Fibroblast of peridontal ligament (primary cell): Measurements from ENCODE around the gene BEND5.

ENCODE experiments used
- DNase-seq: peaks from one replicate; pipeline ENCODE4 v3.0.0-alpha.2; 2010; ENCODE audit errors: extremely low read depth

BEND5 gene

DNA sequence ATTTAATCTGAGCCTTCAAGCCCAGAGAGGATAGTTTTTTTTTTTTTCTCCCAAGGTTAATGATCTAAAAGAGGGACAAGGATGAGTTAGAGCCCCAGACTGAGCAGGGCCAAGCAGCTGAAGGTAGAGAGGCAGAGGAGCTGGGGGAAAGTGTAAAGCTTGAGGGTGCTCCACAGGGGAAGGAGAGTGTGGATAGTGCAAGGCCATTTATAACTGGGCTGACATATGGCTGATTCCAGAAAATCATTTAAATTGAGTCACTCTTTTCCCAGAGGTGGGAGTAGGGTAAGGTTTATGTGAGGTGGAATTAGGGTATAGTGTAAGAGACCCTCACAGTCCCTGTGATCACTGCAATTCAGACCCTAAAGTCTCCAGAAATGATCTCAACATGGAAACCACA lies 55.8 kb downstream of the BEND5 start:
- DNase-seq = no peak

GRCh38 chr1:48718705-48719104 lies 58.0 kb downstream of the BEND5 start:
- DNase-seq = no peak

- DNase-seq = no peak
Observed at GRCh38 chr1:48718116-48718630, 58.5 kb downstream of the BEND5 start.

GRCh38 chr1:48717082-48717481 lies 59.6 kb downstream of the BEND5 start:
- DNase-seq = no peak

- no peak for DNase-seq
Observed at GRCh38 chr1:48715921-48716320, 60.8 kb downstream of the BEND5 start.

- no peak for DNase-seq
Observed at GRCh38 chr1:48710915-48711314, 65.8 kb downstream of the BEND5 start.

- no peak for DNase-seq
Observed at GRCh38 chr1:48710318-48710717, 66.4 kb downstream of the BEND5 start.

GRCh38 chr1:48704736-48705135 lies 72.0 kb downstream of the BEND5 start:
- no peak for DNase-seq

DNA sequence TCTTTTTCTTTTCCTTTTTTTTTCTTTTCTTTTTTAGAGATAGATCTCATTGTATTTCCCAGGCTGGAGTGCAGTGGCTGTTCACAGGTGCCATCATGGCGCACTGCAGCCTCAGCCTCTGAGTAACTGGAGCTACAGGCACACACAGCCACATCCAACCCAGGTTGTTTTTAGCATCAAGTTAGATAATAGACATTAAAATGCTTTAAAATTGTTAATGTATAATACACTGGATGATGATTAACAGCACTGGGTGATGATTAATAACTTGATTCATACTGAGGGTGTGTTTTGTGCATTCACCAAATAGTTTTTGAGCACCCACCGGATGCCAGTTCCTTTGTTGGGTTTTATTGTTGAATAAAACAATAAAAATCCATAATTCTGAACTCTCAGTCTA lies 75.2 kb downstream of the BEND5 start:
- DNase-seq = no peak

DNA sequence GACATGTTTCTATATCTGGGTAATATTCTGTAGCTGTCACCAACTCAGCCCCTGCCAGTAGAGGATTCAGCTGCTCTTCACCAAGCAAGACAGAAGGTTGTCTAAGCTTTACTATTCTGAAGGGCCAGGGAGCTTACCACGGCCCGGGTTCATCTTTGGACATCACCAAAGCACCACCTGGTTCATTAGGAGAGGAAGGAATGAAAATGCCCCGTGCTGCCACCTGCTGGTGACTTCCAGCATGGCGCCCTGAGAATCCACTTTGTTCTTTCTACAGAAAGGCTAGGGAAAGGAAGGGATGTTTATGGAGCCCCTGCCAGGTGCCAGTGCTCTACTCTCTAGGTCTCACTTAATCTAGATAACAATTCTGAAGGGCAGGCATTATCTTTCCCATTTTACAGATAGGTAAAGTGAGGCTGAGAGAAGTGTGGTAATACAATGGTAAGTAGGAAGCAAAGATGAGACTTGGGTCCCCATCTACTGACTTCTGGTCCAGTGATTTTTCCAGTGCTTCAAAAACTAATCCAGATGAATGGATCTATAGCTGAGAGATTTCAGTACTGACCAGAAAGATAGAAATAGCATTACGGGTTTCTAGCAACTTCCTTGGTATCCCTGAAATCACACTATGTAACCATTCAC lies 79.5 kb downstream of the BEND5 start:
- peak; percentile 19 for DNase-seq

GRCh38 chr1:48695161-48695560 lies 81.5 kb downstream of the BEND5 start:
- DNase-seq = no peak

GRCh38 chr1:48693674-48694320 lies 82.9 kb downstream of the BEND5 start:
- no peak for DNase-seq

DNA sequence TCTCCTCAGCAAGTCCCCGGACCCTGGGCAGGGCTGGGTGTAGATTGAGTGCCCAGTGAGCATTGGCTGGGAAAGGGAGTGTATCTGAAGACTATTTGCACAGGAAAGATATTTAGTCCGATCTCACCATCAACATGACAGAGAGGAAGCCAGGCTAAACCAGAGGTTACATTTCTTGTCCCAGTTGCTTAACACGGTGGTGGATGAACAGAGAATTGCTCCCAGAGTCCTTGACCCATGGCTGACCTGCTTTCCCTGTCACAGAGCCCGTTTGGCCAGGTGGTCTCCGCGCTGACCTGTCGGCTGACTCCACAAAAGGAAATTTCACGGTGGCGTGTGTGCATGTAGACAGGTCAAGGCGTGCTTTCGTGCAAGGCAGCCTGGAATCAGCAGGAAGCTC lies 83.5 kb downstream of the BEND5 start:
- no peak for DNase-seq

DNA sequence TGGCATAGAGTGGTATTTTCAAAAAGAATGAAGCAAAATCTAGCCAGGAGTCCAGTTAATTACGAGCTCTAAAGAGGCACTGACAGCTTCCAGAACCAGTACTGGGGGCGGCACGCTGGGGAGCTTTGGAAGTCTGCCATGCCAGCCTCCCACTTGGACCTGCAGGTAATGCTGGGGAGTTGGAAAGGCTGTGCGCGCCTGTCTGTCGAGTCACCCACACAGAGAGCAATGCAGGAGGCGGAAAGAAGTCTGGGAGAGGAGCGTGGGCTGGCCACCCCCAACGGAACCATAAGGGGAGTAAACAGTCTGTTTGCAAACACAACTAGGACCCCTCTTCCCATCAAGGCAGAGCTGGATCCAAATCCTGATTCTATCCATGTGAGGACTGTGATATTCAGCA lies 84.5 kb downstream of the BEND5 start:
- no peak for DNase-seq

GRCh38 chr1:48691429-48692001 lies 85.2 kb downstream of the BEND5 start:
- no peak for DNase-seq

DNA sequence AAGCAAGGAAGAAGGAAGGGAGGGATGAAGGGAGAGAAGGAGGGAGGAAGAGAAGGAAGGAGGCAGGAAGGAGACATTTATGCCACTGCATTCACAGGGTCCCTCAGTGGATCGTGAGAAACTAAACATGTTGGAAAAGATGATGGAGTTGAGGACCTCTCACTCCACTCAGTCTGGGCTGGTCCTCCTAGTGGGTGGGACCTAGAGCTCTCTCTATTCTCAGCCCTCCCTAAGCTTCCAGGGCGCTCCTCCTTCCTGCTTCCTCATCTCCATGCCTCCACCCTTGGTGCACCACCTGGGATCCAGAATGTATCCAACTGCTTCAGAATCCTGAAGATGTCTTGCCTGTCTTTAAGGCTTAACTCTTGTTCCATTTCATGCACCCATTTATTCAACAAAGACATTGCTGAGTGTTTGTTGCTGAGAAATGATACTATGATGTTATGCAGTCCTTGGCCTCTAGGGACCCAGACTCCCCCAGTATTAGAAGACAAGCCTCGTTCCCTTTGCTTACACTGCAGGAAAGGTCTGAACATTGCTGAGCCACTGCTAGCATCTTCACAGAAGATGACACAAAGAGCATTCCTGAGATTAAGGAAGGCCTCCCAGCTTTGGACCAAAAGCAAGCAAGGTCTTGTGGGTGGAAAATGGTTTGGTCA lies 88.5 kb downstream of the BEND5 start:
- DNase-seq = no peak

- no peak for DNase-seq
Observed at GRCh38 chr1:48687282-48688045, 89.2 kb downstream of the BEND5 start.

GRCh38 chr1:48686159-48686558 lies 90.5 kb downstream of the BEND5 start:
- no peak for DNase-seq

DNA sequence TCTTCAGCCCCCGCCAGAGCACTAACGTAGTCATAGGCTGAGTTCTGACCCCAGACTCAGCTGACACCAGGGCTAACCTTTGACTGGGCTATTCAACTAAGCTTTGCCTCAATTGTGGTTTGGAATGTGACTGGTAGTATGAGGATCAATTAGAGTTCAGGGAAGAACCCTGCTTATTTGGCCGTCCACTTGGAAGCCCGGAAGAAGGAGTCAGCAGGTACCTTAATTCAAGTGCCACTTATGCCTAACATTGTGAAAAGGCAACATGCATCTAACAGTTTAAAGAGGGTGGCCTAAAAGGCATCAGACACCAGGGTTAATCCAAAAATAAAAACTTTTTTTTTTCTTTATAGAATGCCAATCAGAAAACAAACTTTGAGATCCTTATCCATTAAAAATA lies 92.3 kb downstream of the BEND5 start:
- no peak for DNase-seq

GRCh38 chr1:48683839-48684238 lies 92.9 kb downstream of the BEND5 start:
- no peak for DNase-seq

DNA sequence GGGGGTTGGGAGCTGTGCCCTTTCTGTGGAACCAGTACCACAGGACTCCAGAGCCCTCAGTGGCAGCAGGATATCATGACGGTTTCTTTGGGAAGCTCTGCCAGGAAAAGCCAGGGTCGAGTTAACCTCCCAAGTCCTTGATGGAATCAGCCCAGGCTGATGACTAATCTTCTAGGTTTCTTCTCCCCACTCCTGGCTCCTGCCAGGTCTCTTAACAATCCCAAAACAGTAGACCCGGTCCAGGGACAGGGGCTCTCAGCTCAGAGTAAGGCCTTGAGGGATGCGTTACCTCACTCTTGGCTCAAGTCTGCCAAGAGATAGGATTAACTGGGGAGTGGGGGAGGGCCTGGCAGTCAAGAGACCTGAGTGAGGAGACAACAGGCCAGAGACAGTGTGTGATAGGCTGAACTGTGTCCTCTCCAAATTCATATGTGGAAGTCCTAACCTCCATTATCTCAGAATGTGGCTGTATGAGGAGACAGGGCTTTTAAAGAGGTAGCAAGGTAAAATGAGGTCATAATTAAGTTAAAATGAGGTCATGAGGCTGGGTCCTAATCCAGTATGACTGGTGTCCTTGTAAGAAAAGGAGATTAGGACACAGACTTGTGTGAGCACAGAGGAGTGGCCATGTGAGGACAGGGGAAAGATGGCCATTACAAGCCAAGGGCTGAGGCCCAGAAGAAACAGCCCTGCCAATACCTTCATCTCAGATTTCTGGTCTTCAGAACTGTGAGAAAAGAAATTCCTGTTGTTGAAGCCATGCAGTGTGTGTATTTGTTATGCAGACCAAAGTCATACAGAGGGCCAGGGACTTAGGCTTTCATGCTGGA lies 95.0 kb downstream of the BEND5 start:
- DNase-seq = no peak
